ENCODE measurements around the gene XKR7. TPM values are rescaled to one million over a fixed set of nuclear protein-coding genes. Genes with fewer than 3 reads are reported as not detected.
"Not testable (repeated sequence)": the region's sequence is repeated elsewhere in the genome, so short reads cannot be mapped to it uniquely, and the experiment has no call there.

XKR7 gene
- total RNA-seq, 1 donor from 2014 or later, result 4.9 TPM

DNA sequence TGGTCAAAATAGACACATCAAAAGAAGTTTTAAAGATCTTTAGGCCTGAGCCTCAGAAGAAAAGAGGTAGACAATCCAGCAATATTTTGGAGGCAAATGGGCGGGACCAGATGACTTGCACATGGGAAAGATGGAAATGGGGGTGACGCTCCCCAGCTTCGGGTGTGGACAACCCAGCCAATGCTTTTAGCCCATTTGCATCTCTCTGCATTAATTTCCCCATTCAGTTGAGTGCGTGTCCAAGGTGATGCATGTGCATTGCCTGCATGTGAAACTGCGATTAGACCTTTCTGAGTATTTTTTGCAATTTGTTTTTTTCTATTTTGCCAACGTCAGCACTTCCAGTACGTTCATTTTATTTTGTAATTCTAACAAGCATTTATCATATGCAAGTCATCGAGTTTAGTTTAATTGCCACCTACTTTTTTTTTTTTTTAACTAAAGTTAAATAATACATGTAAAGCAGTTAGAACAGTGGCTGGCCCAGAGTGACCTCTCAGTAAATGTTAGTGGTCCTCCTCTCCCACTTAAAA is 40.3 kb upstream of the XKR7 start:
- Mint-ChIP-seq H3K27ac (ENCODE audit: unreplicated experiment) (no peak overlapping the region), H3K36me3 (ENCODE audit: low read depth) (no peaks in the 10 kb centered on the region), H3K9me3 (no peaks in the 10 kb centered on the region), H3K4me1 (peaks cover 3% of the 10 kb centered on the region), H3K4me3 (no peak overlapping the region), H3K27me3 (ENCODE audit: low read depth) (peaks cover 37% of the 10 kb centered on the region)
- TF ChIP-seq, protein P1, sequence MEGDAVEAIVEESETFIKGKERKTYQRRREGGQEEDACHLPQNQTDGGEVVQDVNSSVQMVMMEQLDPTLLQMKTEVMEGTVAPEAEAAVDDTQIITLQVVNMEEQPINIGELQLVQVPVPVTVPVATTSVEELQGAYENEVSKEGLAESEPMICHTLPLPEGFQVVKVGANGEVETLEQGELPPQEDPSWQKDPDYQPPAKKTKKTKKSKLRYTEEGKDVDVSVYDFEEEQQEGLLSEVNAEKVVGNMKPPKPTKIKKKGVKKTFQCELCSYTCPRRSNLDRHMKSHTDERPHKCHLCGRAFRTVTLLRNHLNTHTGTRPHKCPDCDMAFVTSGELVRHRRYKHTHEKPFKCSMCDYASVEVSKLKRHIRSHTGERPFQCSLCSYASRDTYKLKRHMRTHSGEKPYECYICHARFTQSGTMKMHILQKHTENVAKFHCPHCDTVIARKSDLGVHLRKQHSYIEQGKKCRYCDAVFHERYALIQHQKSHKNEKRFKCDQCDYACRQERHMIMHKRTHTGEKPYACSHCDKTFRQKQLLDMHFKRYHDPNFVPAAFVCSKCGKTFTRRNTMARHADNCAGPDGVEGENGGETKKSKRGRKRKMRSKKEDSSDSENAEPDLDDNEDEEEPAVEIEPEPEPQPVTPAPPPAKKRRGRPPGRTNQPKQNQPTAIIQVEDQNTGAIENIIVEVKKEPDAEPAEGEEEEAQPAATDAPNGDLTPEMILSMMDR (conservative IDR thresholded peaks at IDR 0.05), result no peak
- no peak for DNase-seq (ENCODE audit: low read depth, low spot score)

DNA sequence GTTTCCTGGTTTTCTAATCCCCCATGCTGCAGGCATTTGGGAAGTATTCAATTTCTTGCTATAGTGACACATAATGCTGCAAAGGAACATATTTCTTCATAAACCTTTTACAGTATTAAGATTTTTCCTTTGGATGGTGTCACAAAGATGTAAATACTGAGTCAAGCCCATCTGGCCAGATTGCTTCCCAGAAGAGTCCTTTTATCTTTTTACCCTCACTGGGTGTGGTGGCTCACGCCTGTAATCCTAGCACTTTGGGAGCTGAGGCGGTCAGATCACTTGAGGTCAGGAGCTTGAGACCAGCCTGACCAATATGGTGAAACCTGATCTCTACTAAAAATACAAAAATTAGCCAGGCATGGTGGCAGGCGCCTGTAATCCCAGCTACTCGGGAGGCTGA is 38.3 kb upstream of the XKR7 start:
- DNase-seq (ENCODE audit: low read depth, low spot score), result not testable (repeated sequence)

DNA sequence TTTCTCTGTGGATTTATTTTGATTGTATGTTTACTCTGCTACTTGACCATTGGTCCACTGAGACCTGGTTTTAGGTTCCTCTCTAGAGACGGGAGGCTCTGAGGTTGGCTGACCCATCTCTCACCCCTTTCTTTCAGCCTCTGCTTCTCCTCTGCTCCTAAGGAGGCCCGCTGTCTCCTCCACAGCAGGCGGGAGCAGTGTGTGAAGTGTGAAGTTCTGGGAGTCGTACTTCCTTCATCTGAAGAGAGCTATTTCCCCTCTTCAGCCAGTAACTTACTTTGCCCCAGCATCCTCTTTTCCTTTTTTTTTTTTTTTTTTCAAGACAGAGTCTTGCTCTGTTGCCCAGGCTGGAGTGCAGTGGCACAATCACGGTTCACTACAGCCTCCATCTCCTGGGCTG is 37.2 kb upstream of the XKR7 start:
- H3K36me3 Mint-ChIP-seq (ENCODE audit: low read depth), result no peaks in the 10 kb centered on the region
- TF ChIP-seq, protein P1 (conservative IDR thresholded peaks at IDR 0.05), result no peak
- no peak overlapping the region for H3K27ac Mint-ChIP-seq (ENCODE audit: unreplicated experiment)
- H3K9me3 Mint-ChIP-seq, result no peaks in the 10 kb centered on the region
- DNase-seq (ENCODE audit: low read depth, low spot score), result no peak
- peaks cover 37% of the 10 kb centered on the region for H3K27me3 Mint-ChIP-seq (ENCODE audit: low read depth)
- no peak overlapping the region for H3K4me3 Mint-ChIP-seq
- H3K4me1 Mint-ChIP-seq, result no peaks in the 10 kb centered on the region

More for the DNA sequence above, 38.3 kb upstream of the XKR7 start:
- not testable (repeated sequence) for H3K9me3 Mint-ChIP-seq; H3K4me3 Mint-ChIP-seq; H3K27ac Mint-ChIP-seq (ENCODE audit: unreplicated experiment); H3K36me3 Mint-ChIP-seq (ENCODE audit: low read depth); H3K4me1 Mint-ChIP-seq
- H3K27me3 Mint-ChIP-seq (ENCODE audit: low read depth), result peaks cover 37% of the 10 kb centered on the region

DNA sequence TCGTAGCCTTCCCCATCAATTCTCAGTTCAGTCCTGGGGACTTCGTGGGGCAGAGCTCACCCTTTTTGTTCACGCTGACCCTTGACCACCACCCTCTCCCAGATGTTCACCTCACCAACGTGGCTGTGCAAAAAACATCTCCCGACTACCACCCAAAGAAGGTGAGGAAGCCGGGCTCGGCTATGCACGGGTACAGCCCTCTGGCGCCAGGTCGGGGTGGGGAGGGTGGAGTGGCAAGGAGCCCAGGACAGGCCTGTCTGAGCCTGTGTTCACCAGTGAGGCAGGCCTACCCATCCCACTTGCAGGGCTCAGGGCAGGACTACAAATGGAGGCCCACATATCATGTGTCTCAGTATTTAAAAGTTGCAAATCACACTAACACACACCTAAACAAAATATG is 34.3 kb upstream of the XKR7 start:
- TF ChIP-seq, protein P1 (conservative IDR thresholded peaks at IDR 0.05), result no peak
- no peak overlapping the region for H3K27ac Mint-ChIP-seq (ENCODE audit: unreplicated experiment)
- no peak overlapping the region for H3K4me3 Mint-ChIP-seq
- H3K27me3 Mint-ChIP-seq (ENCODE audit: low read depth), result peaks cover 20% of the 10 kb centered on the region
- H3K4me1 Mint-ChIP-seq, result no peaks in the 10 kb centered on the region
- no peaks in the 10 kb centered on the region for H3K36me3 Mint-ChIP-seq (ENCODE audit: low read depth)
- DNase-seq (ENCODE audit: low read depth, low spot score), result no peak
- no peaks in the 10 kb centered on the region for H3K9me3 Mint-ChIP-seq

DNA sequence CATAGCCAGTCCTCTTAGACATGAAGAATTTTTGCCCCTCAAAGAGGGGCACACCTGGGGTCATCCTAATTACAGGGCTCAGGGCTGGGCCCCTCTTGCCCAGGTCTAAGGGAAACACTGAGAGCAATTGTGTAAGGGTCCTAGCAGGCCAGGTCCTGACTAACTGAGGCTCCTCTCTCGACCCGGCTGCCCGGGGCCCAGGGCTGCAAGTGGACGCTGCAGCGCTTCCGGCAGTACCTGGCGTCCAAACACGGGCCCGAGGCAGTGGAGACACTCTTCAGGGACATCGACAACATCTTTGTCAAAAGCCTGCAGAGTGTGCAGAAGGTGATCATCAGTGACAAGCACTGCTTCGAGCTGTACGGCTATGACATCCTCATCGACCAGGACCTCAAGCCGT is 33.5 kb upstream of the XKR7 start:
- TF ChIP-seq, protein P1 (conservative IDR thresholded peaks at IDR 0.05), result no peak
- Mint-ChIP-seq H3K9me3 (no peaks in the 10 kb centered on the region), H3K36me3 (ENCODE audit: low read depth) (no peaks in the 10 kb centered on the region), H3K4me3 (no peak overlapping the region), H3K4me1 (no peaks in the 10 kb centered on the region), H3K27me3 (ENCODE audit: low read depth) (peaks cover 14% of the 10 kb centered on the region), H3K27ac (ENCODE audit: unreplicated experiment) (no peak overlapping the region)
- DNase-seq (ENCODE audit: low read depth, low spot score), result no peak

DNA sequence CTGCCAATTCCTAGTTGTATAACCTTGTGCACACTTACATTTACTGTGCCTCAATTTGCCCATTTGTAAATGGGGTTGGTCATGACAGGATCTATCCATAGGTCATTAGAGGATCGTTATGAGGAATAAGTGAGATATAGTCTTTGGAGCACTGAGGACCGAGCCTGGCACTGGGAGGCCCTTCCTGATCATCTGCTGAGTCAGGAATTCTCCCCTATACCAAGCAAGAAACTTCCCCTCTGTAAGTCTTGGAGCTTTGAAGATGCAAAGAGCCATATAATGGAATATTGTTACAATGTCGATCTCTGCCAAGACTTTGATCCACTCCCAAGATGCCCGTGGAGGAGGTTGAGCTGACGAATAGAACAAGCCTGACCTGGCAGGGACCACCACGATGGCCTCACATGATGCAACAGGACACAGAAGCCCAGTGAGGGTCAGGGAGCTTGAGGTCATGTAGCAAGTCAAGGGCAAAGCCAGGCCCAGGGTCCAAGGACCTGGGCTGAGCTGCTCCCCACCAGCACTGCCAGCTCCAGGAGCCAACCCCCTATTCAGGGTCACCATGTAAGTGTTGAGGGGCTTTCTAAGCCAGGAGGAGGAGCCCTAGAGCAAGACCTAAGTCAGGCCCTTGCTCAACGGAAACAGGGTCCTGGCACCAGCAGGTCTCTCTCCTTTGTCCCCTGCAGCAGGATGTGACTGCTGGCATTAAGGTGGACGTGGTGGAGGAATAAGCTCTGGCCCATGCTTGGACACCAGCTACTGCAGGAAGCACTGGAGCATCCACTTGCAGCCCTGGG is 32.8 kb upstream of the XKR7 start:
- H3K9me3 Mint-ChIP-seq, result no peaks in the 10 kb centered on the region
- H3K4me3 Mint-ChIP-seq, result no peak overlapping the region
- TF ChIP-seq, protein P1 (conservative IDR thresholded peaks at IDR 0.05), result no peak

More for the DNA sequence above, 32.8 kb upstream of the XKR7 start:
- Mint-ChIP-seq H3K27me3 (ENCODE audit: low read depth) (peaks cover 11% of the 10 kb centered on the region), H3K27ac (ENCODE audit: unreplicated experiment) (no peak overlapping the region), H3K36me3 (ENCODE audit: low read depth) (no peaks in the 10 kb centered on the region), H3K4me1 (no peaks in the 10 kb centered on the region)
- no peak for DNase-seq (ENCODE audit: low read depth, low spot score)
